Mucosa of rectum (tissue), 2 donors: ENCODE data around the gene MGAT5.

Source experiments
- H3K27ac ChIP-seq, 2 donors: one replicate each; pipeline ENCODE4 v1.7.0; 2013; ENCODE audit warnings: inconsistent platforms in 2 of 2, low read depth in 2 of 2, low read length in 2 of 2
- H3K27me3 ChIP-seq, 2 donors: one replicate each; pipeline ENCODE4 v1.7.0; 2013; ENCODE audit warnings: low read length in 2 of 2; ENCODE audit not compliant: control insufficient read depth in 2 of 2, insufficient read depth in 2 of 2
- H3K36me3 ChIP-seq, 2 donors: one replicate each; pipeline ENCODE4 v1.7.0; 2013; ENCODE audit warnings: low read length in 2 of 2; ENCODE audit not compliant: control insufficient read depth in 2 of 2, insufficient read depth in 2 of 2
- H3K4me1 ChIP-seq, 2 donors: one replicate each; pipeline ENCODE4 v1.7.0; 2013; ENCODE audit warnings: low read length in 2 of 2, mild to moderate bottlenecking in 1 of 2; ENCODE audit not compliant: control insufficient read depth in 2 of 2, insufficient read depth in 2 of 2
- H3K4me3 ChIP-seq, 2 donors: one replicate each; pipeline ENCODE4 v1.7.0; 2013; ENCODE audit warnings: low read length in 2 of 2
- H3K9ac ChIP-seq, 2 donors: one replicate each; pipeline ENCODE4 v1.7.0; 2013; ENCODE audit warnings: low read length in 2 of 2, low read depth in 1 of 2, mild to moderate bottlenecking in 1 of 2
- H3K9me3 ChIP-seq, 2 donors: one replicate each; pipeline ENCODE4 v1.7.0; 2013; ENCODE audit warnings: low read length in 2 of 2; ENCODE audit not compliant: control insufficient read depth in 2 of 2
- donor health status: healthy.
- donor health status: Normal muscosa, but diverticular disease.

The MGAT5 gene

DNA sequence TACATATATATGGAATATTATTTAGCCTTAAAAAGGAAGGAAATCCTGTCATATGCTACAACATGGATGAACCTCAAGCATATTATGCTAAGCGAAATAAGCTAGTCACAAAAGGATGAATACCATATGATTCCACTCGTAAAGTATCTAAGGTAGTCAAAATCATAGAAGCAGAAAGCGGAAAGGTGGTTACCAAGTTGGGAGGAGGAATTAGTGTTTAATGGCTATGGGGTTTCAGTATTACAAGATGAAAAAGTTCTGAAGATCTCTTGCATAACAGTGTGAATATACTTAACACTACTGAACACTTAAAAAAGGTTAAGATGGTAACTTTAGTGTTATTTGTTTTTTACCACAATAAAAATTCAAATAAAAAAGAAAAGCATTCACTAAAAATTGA lies 99.0 kb downstream of the MGAT5 start:
- Histone ChIP-seq H3K27me3 (no peaks in the 10 kb centered on the region), H3K4me1 (no peaks in the 10 kb centered on the region), H3K9ac (no peak overlapping the region), H3K4me3 (no peak overlapping the region), H3K36me3 (peaks cover 9 to 18% of the 10 kb centered on the region in 2 donors), H3K27ac (no peak overlapping the region), H3K9me3 (no peaks in the 10 kb centered on the region)

GRCh38 chr2:134354611-134355010 lies 100.7 kb downstream of the MGAT5 start:
- Histone ChIP-seq H3K4me3 (no peak overlapping the region), H3K9ac (no peak overlapping the region), H3K9me3 (no peaks in the 10 kb centered on the region), H3K27me3 (no peaks in the 10 kb centered on the region), H3K4me1 (no peaks in the 10 kb centered on the region), H3K27ac (no peak overlapping the region), H3K36me3 (peaks cover 9 to 14% of the 10 kb centered on the region in 2 donors)

GRCh38 chr2:134357814-134358213 lies 103.9 kb downstream of the MGAT5 start:
- no peak overlapping the region for H3K27ac ChIP-seq

GRCh38 chr2:134359367-134360081 lies 105.7 kb downstream of the MGAT5 start:
- Histone ChIP-seq H3K27ac (no peak overlapping the region), H3K9ac (no peak overlapping the region), H3K9me3 (no peaks in the 10 kb centered on the region), H3K36me3 (peaks cover 0 to 4% of the 10 kb centered on the region in 2 donors), H3K27me3 (no peaks in the 10 kb centered on the region), H3K4me1 (peaks cover 0 to 10% of the 10 kb centered on the region in 2 donors), H3K4me3 (no peak overlapping the region)

More at GRCh38 chr2:134357814-134358213, 103.9 kb downstream of the MGAT5 start:
- H3K9ac ChIP-seq, result no peak overlapping the region
- H3K4me1 ChIP-seq, result peaks cover 0 to 10% of the 10 kb centered on the region in 2 donors
- no peak overlapping the region for H3K4me3 ChIP-seq
- no peaks in the 10 kb centered on the region for H3K27me3 ChIP-seq
- peaks cover 3% of the 10 kb centered on the region in 2 donors for H3K36me3 ChIP-seq
- H3K9me3 ChIP-seq, result no peaks in the 10 kb centered on the region

GRCh38 chr2:134360745-134361487 lies 107.0 kb downstream of the MGAT5 start:
- no peak overlapping the region for H3K4me3 ChIP-seq
- H3K9ac ChIP-seq, result no peak overlapping the region
- no peaks in the 10 kb centered on the region for H3K9me3 ChIP-seq
- H3K4me1 ChIP-seq, result peaks cover 0 to 10% of the 10 kb centered on the region in 2 donors
- H3K36me3 ChIP-seq, result peaks cover 8 to 13% of the 10 kb centered on the region in 2 donors
- H3K27ac ChIP-seq, result no peak overlapping the region
- H3K27me3 ChIP-seq, result no peaks in the 10 kb centered on the region

DNA sequence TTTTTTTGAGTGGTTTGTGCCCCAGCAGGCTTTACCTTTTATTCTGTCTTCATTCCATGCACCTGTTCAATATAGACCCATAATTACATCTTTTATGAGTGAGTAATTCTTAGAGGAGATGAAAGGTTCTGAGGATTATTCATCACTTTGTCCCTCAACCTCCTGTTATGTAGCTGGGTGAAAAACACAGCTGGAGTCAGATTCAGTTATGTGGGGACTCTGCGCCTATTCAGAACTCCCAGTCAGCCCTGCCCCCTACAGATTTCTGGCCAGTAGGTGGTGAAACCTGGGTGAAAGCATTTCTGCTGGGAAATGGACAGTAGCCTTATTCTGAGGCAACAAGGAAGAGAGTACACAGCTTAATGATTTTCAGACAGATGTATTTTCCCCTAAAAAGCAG lies 107.8 kb downstream of the MGAT5 start:
- no peak overlapping the region for H3K27ac ChIP-seq
- H3K4me1 ChIP-seq, result peaks cover 0 to 10% of the 10 kb centered on the region in 2 donors
- H3K36me3 ChIP-seq, result peaks cover 10 to 17% of the 10 kb centered on the region in 2 donors
- H3K9me3 ChIP-seq, result no peaks in the 10 kb centered on the region
- no peak overlapping the region for H3K9ac ChIP-seq
- no peak overlapping the region for H3K4me3 ChIP-seq
- no peaks in the 10 kb centered on the region for H3K27me3 ChIP-seq

- Histone ChIP-seq H3K36me3 (peaks cover 10 to 17% of the 10 kb centered on the region in 2 donors), H3K9ac (no peak overlapping the region), H3K4me1 (peaks cover 0 to 10% of the 10 kb centered on the region in 2 donors), H3K4me3 (no peak overlapping the region), H3K27ac (no peak overlapping the region), H3K27me3 (no peaks in the 10 kb centered on the region), H3K9me3 (no peaks in the 10 kb centered on the region)
These were observed 108.3 kb downstream of the MGAT5 start for GRCh38 chr2:134362152-134362668.

DNA sequence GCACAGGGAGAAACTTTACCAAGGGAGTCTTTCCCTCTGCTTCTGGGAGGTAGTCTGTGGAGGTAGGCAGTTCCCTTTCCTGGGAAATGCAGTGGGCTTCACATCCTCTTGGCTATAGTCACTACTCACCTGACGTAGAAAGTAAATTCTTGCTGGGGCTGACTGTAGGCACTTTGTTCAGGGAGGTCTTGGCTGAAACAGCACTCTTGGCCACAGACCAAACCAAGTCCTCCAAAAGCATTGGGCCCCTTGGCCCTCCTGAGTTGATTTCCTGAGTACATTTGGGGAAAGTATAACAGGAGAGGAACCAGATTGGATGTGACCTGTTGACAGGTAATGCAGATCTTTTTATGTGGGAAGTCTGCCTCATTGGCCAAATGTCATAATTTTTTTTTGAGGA lies 108.9 kb downstream of the MGAT5 start:
- Histone ChIP-seq H3K36me3 (peaks cover 10 to 17% of the 10 kb centered on the region in 2 donors), H3K9ac (no peak overlapping the region), H3K27me3 (no peaks in the 10 kb centered on the region), H3K27ac (no peak overlapping the region), H3K9me3 (no peaks in the 10 kb centered on the region), H3K4me3 (no peak overlapping the region), H3K4me1 (peaks cover 0 to 11% of the 10 kb centered on the region in 2 donors)

DNA sequence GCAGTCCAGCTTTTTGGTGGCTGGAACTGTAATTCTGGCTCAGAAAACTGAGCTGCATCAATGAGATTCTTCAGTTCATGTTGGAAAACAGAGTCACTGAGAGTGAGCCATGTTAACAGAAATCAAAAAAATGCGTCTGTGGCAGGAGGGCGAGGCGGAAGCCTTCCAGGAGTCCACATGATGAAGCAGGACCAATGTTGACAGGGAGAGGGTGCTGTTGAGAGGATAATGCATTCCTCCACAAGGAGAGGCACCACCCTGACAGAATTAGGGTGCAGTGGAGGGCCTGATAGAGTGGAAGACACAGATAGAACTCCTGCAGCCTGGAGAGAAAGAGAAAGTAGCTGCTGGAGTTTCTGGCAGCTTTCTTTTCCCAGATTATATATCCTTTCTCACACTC lies 111.5 kb downstream of the MGAT5 start:
- Histone ChIP-seq H3K27ac (no peak overlapping the region), H3K9ac (no peak overlapping the region), H3K36me3 (peaks cover 10 to 17% of the 10 kb centered on the region in 2 donors), H3K9me3 (no peaks in the 10 kb centered on the region), H3K4me3 (no peak overlapping the region), H3K27me3 (no peaks in the 10 kb centered on the region), H3K4me1 (peaks cover 4 to 17% of the 10 kb centered on the region in 2 donors)

GRCh38 chr2:134366359-134366758 lies 112.5 kb downstream of the MGAT5 start:
- H3K27me3 ChIP-seq, result no peaks in the 10 kb centered on the region
- H3K4me1 ChIP-seq, result peaks cover 4 to 18% of the 10 kb centered on the region in 2 donors
- H3K9ac ChIP-seq, result no peak overlapping the region
- peaks cover 13 to 17% of the 10 kb centered on the region in 2 donors for H3K36me3 ChIP-seq
- H3K4me3 ChIP-seq, result no peak overlapping the region
- H3K27ac ChIP-seq, result no peak overlapping the region
- no peaks in the 10 kb centered on the region for H3K9me3 ChIP-seq
